A673 (cell line): Measurements from ENCODE around the gene CSRP1. TPM values are rescaled to one million over a fixed set of nuclear protein-coding genes. Genes with fewer than 3 reads are reported as not detected.

Experiments used
- BruUV-seq: library from RNA; stranded (reverse); fragments of 400-500 nt; replicated peaks from 2 replicates; lab custom pipeline; 2021; lab: Mats Ljungman, UMichigan
- CTCF ChIA-PET: fragments of 300-600 bp; sonication (Branson Sonifier 250); formaldehyde crosslinking; loops from one replicate; lab custom pipeline; 2022; ENCODE audit warnings: antibody characterized with exemption; lab: Charles Lee
- POLR2A ChIA-PET: fragments of 300-600 bp; sonication (Branson Sonifier 250); formaldehyde crosslinking; loops from one replicate; lab custom pipeline; 2022; ENCODE audit warnings: antibody characterized with exemption; ENCODE audit not compliant: low non-redundant PET; lab: Charles Lee
- DNase-seq: peaks from one replicate; pipeline ENCODE4 v3.0.0-alpha.2; 2015; ENCODE audit warnings: low spot score
- H3K27ac ChIP-seq: fragments of 200-600 bp; sonication (generic); 2 replicates; pipeline ENCODE4 v1.5.1; 2016; ENCODE audit warnings: mixed run types, low read depth, mild to moderate bottlenecking, mixed read lengths, antibody characterized with exemption, low read length; ENCODE audit not compliant: poor library complexity, severe bottlenecking
- H3K27me3 ChIP-seq: fragments of 200-600 bp; sonication (generic); replicated peaks from 2 replicates; pipeline ENCODE4 v1.6.1; 2017; ENCODE audit warnings: mixed run types, low read depth, mild to moderate bottlenecking, mixed read lengths, antibody characterized with exemption, low read length; ENCODE audit not compliant: insufficient read depth, poor library complexity
- H3K36me3 ChIP-seq: fragments of 200-600 bp; sonication (generic); 2 replicates; pipeline ENCODE4 v1.6.1; 2016; ENCODE audit warnings: mixed run types, mild to moderate bottlenecking, mixed read lengths, antibody characterized with exemption, low read length; ENCODE audit not compliant: insufficient read depth, poor library complexity, severe bottlenecking
- H3K4me1 ChIP-seq: fragments of 200-600 bp; sonication (generic); 2 replicates; pipeline ENCODE4 v1.6.1; 2017; ENCODE audit warnings: mixed run types, mild to moderate bottlenecking, mixed read lengths, antibody characterized with exemption, low read length; ENCODE audit not compliant: insufficient read depth, poor library complexity, severe bottlenecking
- H3K4me3 ChIP-seq: fragments of 200-600 bp; sonication (generic); 2 replicates; pipeline ENCODE4 v1.5.1; 2016; ENCODE audit warnings: low read depth, mixed run types, mild to moderate bottlenecking, mixed read lengths, low read length; ENCODE audit not compliant: poor library complexity, severe bottlenecking
- H3K9me3 ChIP-seq: fragments of 200-600 bp; sonication (generic); 2 replicates; pipeline ENCODE4 v1.6.1; 2016; ENCODE audit warnings: mixed run types, low read depth, mild to moderate bottlenecking, mixed read lengths, antibody characterized with exemption, low read length; ENCODE audit not compliant: poor library complexity, severe bottlenecking
- EZH2 ChIP-seq: fragments of 200-600 bp; sonication (generic); IDR thresholded peaks from 2 replicates; pipeline ENCODE4 v1.6.1; 2017; ENCODE audit warnings: borderline replicate concordance, low read depth, mild to moderate bottlenecking, mixed read lengths, antibody characterized with exemption, low read length; ENCODE audit not compliant: poor library complexity, severe bottlenecking
- intact Hi-C: fragments of 100-400 bp; cut with micrococcal nuclease; formaldehyde crosslinking; loops from one replicate; pipeline ENCODE4 v1.10.0; 2022; ENCODE audit not compliant: unreplicated experiment
- total RNA-seq: library from RNA; stranded (reverse); gene quantifications from 2 replicates; pipeline ENCODE4 v1.2.3, GENCODE V29; 2021
- TF ChIP-seq, protein P1 (sequence below): fragments of 300-800, 200-600 bp; sonication (generic); conservative IDR thresholded peaks from 2 replicates; pipeline ENCODE4 v1.5.1; 2017; ENCODE audit warnings: low read depth, mild to moderate bottlenecking, antibody characterized with exemption, low read length, moderate library complexity, mixed read lengths

CSRP1 gene
- total RNA-seq, 1 experiment from 2014 or later: 517 TPM

DNA sequence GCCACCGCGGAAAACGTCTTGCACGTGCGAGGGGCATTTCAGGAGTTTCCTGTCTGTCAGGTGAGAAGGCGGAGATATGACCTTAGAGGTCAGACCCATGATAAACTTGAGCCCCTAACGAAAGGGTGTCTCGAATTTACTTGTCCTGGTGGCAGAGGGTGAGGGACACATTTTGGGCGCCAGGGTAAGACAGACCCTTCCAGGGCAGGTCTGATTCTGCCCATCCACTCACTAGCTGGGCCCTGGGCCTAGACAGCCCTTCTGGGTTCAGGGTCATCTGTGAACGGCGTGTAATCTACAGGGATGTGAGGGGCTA, 395 bp upstream of the CSRP1 start:
- no peak for DNase-seq
- Histone ChIP-seq H3K4me3 (peak overlapping the region; percentile 81), H3K9me3 (no peaks in the 10 kb centered on the region), H3K4me1 (peaks cover 59% of the 10 kb centered on the region), H3K27me3 (no peaks in the 10 kb centered on the region), H3K27ac (peak overlapping the region; percentile 94), H3K36me3 (no peaks in the 10 kb centered on the region)
- no peak for TF ChIP-seq EZH2
- TF ChIP-seq, protein P1, sequence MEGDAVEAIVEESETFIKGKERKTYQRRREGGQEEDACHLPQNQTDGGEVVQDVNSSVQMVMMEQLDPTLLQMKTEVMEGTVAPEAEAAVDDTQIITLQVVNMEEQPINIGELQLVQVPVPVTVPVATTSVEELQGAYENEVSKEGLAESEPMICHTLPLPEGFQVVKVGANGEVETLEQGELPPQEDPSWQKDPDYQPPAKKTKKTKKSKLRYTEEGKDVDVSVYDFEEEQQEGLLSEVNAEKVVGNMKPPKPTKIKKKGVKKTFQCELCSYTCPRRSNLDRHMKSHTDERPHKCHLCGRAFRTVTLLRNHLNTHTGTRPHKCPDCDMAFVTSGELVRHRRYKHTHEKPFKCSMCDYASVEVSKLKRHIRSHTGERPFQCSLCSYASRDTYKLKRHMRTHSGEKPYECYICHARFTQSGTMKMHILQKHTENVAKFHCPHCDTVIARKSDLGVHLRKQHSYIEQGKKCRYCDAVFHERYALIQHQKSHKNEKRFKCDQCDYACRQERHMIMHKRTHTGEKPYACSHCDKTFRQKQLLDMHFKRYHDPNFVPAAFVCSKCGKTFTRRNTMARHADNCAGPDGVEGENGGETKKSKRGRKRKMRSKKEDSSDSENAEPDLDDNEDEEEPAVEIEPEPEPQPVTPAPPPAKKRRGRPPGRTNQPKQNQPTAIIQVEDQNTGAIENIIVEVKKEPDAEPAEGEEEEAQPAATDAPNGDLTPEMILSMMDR: no peak
- intact Hi-C loops: no loop called here
- CTCF ChIA-PET: interaction anchor here (0.6 kb wide), 1 partner anchor 371 kb away, joined by 3 read pairs; no protein-coding TSS in a partner anchor
- TSS peak; percentile 59 for BruUV-seq
- POLR2A ChIA-PET: no interaction called here

DNA sequence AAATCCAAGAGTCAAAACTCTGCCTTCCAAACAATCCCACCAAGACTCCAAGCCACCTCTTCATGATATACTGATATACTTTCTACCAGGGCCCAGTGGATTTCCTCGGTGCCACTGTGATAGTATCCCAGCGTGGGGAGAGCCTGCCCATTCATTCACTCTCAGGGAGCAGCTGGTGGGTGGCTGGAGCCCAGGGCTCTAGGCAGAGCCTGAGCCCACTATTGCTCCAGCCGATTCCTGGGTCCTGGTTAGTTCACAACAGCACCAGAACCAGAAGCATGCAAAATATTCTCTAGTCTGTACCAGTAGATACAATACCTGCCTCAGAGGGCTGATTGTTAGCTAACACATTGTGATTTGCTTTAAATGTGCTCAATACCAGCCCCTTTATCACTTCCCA, 831 bp downstream of the CSRP1 start:
- no peak for DNase-seq
- H3K4me3 ChIP-seq: peak overlapping the region; percentile 81
- no peaks in the 10 kb centered on the region for H3K27me3 ChIP-seq
- TSS peak; percentile 28 for BruUV-seq
- TF ChIP-seq, protein P1: no peak
- no peak for TF ChIP-seq EZH2
- ChIA-PET CTCF (no interaction called here), POLR2A (interaction anchor here (0.7 kb wide), 1 partner anchor 20 kb away, joined by 3 read pairs; no protein-coding TSS in a partner anchor)
- peaks cover 4% of the 10 kb centered on the region for H3K36me3 ChIP-seq
- H3K4me1 ChIP-seq: peaks cover 56% of the 10 kb centered on the region
- H3K9me3 ChIP-seq: no peaks in the 10 kb centered on the region
- H3K27ac ChIP-seq: peak overlapping the region; percentile 94
- intact Hi-C loops: no loop called here

DNA sequence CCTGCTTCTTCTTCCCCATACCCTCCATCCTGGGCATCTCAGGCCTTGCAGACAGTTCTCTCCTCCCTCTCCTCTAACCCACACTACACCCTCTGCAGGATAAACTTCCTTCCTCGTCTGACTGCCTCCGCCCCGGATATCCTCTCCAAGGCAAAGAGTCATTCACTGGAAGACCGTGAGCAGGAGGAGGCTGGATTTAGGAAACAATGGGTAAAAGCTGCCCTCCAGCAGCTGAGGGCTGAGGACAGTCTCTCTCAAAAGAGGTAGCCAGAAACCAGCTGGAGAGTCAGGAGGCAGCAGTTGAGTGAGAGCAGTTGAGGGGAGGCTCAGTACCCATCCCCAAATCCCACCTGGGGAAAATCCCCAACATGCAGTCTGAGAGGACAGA, 1.4 kb downstream of the CSRP1 start:
- peak; percentile 91 for DNase-seq
- ChIA-PET POLR2A (interaction anchor here (0.7 kb wide), 1 partner anchor 20 kb away, joined by 3 read pairs; no protein-coding TSS in a partner anchor), CTCF (interaction anchor here (0.7 kb wide), 1 partner anchor 58 kb away, joined by 3 read pairs; no protein-coding TSS in a partner anchor)
- BruUV-seq: no TSS peak
- Histone ChIP-seq H3K9me3 (no peaks in the 10 kb centered on the region), H3K4me3 (peak overlapping the region; percentile 81), H3K27me3 (no peaks in the 10 kb centered on the region), H3K27ac (peak overlapping the region; percentile 94), H3K36me3 (peaks cover 4% of the 10 kb centered on the region), H3K4me1 (peaks cover 59% of the 10 kb centered on the region)
- intact Hi-C loops: no loop called here
- TF ChIP-seq, protein P1: no peak
- TF ChIP-seq EZH2: no peak
